GM12891 (cell line): ENCODE data around the gene LTBP1.

Source experiments
- PAX5 ChIP-seq: IDR thresholded peaks from 2 replicates; pipeline ENCODE4 v1.6.1; 2011; ENCODE audit warnings: low read length, moderate library complexity, mild to moderate bottlenecking; ENCODE audit not compliant: insufficient read depth, severe bottlenecking
- POLR2A ChIP-seq: IDR thresholded peaks from 2 replicates; pipeline ENCODE4 v1.6.1; 2011; ENCODE audit warnings: low read depth, low read length, control low read depth
- POLR2AphosphoS5 ChIP-seq: IDR thresholded peaks from 2 replicates; pipeline ENCODE4 v1.6.1; 2011; ENCODE audit warnings: low read depth, low read length, control low read depth
- POU2F2 ChIP-seq: IDR thresholded peaks from 2 replicates; pipeline ENCODE4 v1.6.1; 2011; ENCODE audit warnings: low read depth, mild to moderate bottlenecking, control low read depth, low read length, moderate library complexity
- SPI1 ChIP-seq: IDR thresholded peaks from 2 replicates; pipeline ENCODE4 v1.6.1; 2011; ENCODE audit warnings: low read depth, low read length, control low read depth
- TAF1 ChIP-seq: IDR thresholded peaks from 2 replicates; pipeline ENCODE4 v1.6.1; 2011; ENCODE audit warnings: low read depth, low read length, control low read depth

GRCh38 chr2:33009249-33009648 is 62.5 kb downstream of the LTBP1 start:
- TF ChIP-seq POLR2A (no peak), TAF1 (no peak), POLR2AphosphoS5 (no peak), SPI1 (no peak), PAX5 (no peak), POU2F2 (no peak)
